ENCODE measurements around the gene GPR146.
A peak's percentile ranks its signal among the peaks of the same experiment; 100 is the strongest.

GPR146 gene

GRCh38 chr7:1012004-1012715, 32.2 kb upstream of the GPR146 start:
- no peak for DNase-seq

GRCh38 chr7:1012716-1013095, 31.6 kb upstream of the GPR146 start:
- no peak for DNase-seq

- DNase-seq: no peak
Measured at GRCh38 chr7:1013581-1013980, 30.8 kb upstream of the GPR146 start.

GRCh38 chr7:1014681-1015080, 29.7 kb upstream of the GPR146 start:
- no peak for DNase-seq

- DNase-seq: no peak
Measured at GRCh38 chr7:1015196-1016121, 28.9 kb upstream of the GPR146 start.

GRCh38 chr7:1016577-1017531, 27.5 kb upstream of the GPR146 start:
- no peak for DNase-seq

- no peak for DNase-seq
Measured at GRCh38 chr7:1017586-1018333, 26.6 kb upstream of the GPR146 start.

- DNase-seq: no peak
Measured at GRCh38 chr7:1018334-1018695, 26.0 kb upstream of the GPR146 start.

GRCh38 chr7:1019255-1019785, 25.0 kb upstream of the GPR146 start:
- no peak for DNase-seq

- no peak for DNase-seq
Measured at GRCh38 chr7:1019789-1020610, 24.3 kb upstream of the GPR146 start.

GRCh38 chr7:1020849-1021251, 23.5 kb upstream of the GPR146 start:
- DNase-seq: peak; percentile 39

GRCh38 chr7:1021366-1021765, 23.0 kb upstream of the GPR146 start:
- DNase-seq: no peak

- no peak for DNase-seq
Measured at GRCh38 chr7:1021931-1022330, 22.4 kb upstream of the GPR146 start.

- DNase-seq: no peak
Measured at GRCh38 chr7:1022356-1022755, 22.0 kb upstream of the GPR146 start.

- no peak for DNase-seq
Measured at GRCh38 chr7:1022801-1023465, 21.4 kb upstream of the GPR146 start.

- DNase-seq: no peak
Measured at GRCh38 chr7:1024331-1024841, 20.0 kb upstream of the GPR146 start.

GRCh38 chr7:1024876-1025742, 19.2 kb upstream of the GPR146 start:
- DNase-seq: no peak

GRCh38 chr7:1025743-1026581, 18.4 kb upstream of the GPR146 start:
- no peak for DNase-seq
